Endothelial cell of umbilical vein (primary cell): ENCODE data around the gene ABCC2.

Source experiments
- CTCF ChIP-seq, 2 donors: IDR thresholded peaks; 1 replicate in 1 of 2; 2 replicates in 1 of 2; pipeline ENCODE4 v1.5.1; 2011; ENCODE audit warnings: low read length in 2 of 2, mild to moderate bottlenecking in 2 of 2, moderate library complexity in 2 of 2, control low read depth in 1 of 2, inconsistent platforms in 1 of 2, low read depth in 1 of 2; ENCODE audit not compliant: insufficient read depth in 1 of 2; ENCODE audit errors: extremely low read depth in 1 of 2
- EZH2 ChIP-seq: IDR thresholded peaks from 2 replicates; pipeline ENCODE4 v1.6.1; 2012; ENCODE audit warnings: borderline replicate concordance, low read depth, mild to moderate bottlenecking, moderate library complexity, low read length, inconsistent platforms; ENCODE audit not compliant: severe bottlenecking
- FOS ChIP-seq: IDR thresholded peaks from 2 replicates; pipeline ENCODE4 v1.6.1; 2011; ENCODE audit warnings: mild to moderate bottlenecking, low read length, moderate library complexity, borderline replicate concordance; ENCODE audit not compliant: insufficient read depth
- GATA2 ChIP-seq: IDR thresholded peaks from 2 replicates; pipeline ENCODE4 v1.7.0; 2011; ENCODE audit warnings: low read depth, mild to moderate bottlenecking, moderate library complexity, mixed read lengths, low read length; ENCODE audit not compliant: insufficient read length, insufficient read depth
- JUN ChIP-seq: IDR thresholded peaks from 2 replicates; pipeline ENCODE4 v1.6.1; 2011; ENCODE audit warnings: borderline replicate concordance, low read depth; ENCODE audit not compliant: insufficient read length, insufficient read depth
- MYC ChIP-seq: IDR thresholded peaks from one replicate; pipeline ENCODE4 v1.6.1; 2011; ENCODE audit warnings: mild to moderate bottlenecking, low read depth, low read length
- POLR2A ChIP-seq: IDR thresholded peaks from 2 replicates; pipeline ENCODE4 v1.6.1; 2012; ENCODE audit warnings: low read depth, mild to moderate bottlenecking, control low read depth, low read length
- POLR2AphosphoS5 ChIP-seq: IDR thresholded peaks from 2 replicates; pipeline ENCODE4 v1.6.1; 2012; ENCODE audit warnings: low read depth, mild to moderate bottlenecking, control low read depth, low read length, moderate library complexity; ENCODE audit not compliant: insufficient read depth

- TF ChIP-seq POLR2AphosphoS5 (no peak), CTCF (IDR thresholded peaks at IDR 0.05; ENCODE audit: extremely low read depth in 1 of 2, insufficient read depth in 1 of 2, low read depth in 1 of 2, low read length in 2 of 2) (no peak), JUN (no peak), POLR2A (no peak), FOS (no peak), GATA2 (no peak), MYC (no peak), EZH2 (no peak)
Measured at GRCh38 chr10:99809931-99810615, 27.6 kb downstream of the ABCC2 start.
